ENCODE data around the gene TMEM232. TPM values are rescaled to one million over a fixed set of nuclear protein-coding genes. Genes with fewer than 3 reads are reported as not detected.
A peak's percentile ranks its signal among the peaks of the same experiment; 100 is the strongest.

Gene TMEM232
- total RNA-seq, 1 donor from 2014 or later, result not detected

- H3K27ac ChIP-seq, result no peak overlapping the region
- no peaks in the 10 kb centered on the region for H3K9me3 ChIP-seq
- no peaks in the 10 kb centered on the region for H3K27me3 ChIP-seq
- H3K4me1 ChIP-seq, result no peaks in the 10 kb centered on the region
- DNase-seq (ENCODE audit: low spot score in 2 of 2), result no peak
- no peak overlapping the region for H3K4me3 ChIP-seq
- TF ChIP-seq, protein P1, sequence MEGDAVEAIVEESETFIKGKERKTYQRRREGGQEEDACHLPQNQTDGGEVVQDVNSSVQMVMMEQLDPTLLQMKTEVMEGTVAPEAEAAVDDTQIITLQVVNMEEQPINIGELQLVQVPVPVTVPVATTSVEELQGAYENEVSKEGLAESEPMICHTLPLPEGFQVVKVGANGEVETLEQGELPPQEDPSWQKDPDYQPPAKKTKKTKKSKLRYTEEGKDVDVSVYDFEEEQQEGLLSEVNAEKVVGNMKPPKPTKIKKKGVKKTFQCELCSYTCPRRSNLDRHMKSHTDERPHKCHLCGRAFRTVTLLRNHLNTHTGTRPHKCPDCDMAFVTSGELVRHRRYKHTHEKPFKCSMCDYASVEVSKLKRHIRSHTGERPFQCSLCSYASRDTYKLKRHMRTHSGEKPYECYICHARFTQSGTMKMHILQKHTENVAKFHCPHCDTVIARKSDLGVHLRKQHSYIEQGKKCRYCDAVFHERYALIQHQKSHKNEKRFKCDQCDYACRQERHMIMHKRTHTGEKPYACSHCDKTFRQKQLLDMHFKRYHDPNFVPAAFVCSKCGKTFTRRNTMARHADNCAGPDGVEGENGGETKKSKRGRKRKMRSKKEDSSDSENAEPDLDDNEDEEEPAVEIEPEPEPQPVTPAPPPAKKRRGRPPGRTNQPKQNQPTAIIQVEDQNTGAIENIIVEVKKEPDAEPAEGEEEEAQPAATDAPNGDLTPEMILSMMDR (IDR thresholded peaks at IDR 0.05), result peak; percentile 28 to 64 (median 58)
- intact Hi-C loops (cut with DNase I), result loop anchor here (5.0 kb wide), 1 partner anchor 335 kb away; the partner anchor contains the start of gene WDR36
- H3K36me3 ChIP-seq, result peaks cover 26 to 41% of the 10 kb centered on the region in 2 donors
Observed at GRCh38 chr5:110757118-110757729, 30.8 kb upstream of the TMEM232 start.

DNA sequence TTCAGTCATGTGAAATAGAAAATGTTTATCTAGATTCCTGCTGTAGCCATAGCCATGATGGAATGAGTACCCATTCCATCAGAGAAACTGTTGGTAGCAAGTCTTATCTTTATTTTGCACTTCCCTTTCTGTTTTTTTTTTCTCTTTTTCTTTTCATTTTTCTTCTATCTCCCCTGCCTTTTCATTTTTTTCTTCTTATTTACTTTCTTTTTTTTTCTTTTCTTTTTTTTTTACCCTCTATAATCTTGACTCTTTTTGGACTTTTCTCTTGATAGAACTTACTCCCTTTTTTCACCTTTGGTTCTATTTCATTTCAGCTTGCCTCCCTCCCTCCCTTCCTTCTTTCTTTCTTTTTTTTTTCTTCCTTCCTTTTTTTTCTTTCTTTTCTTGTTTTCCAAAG is 27.7 kb upstream of the TMEM232 start:
- Histone ChIP-seq H3K9me3 (no peaks in the 10 kb centered on the region), H3K27ac (no peak overlapping the region), H3K4me1 (no peaks in the 10 kb centered on the region), H3K36me3 (peaks cover 14 to 27% of the 10 kb centered on the region in 2 donors), H3K27me3 (no peaks in the 10 kb centered on the region), H3K4me3 (no peak overlapping the region)
- TF ChIP-seq, protein P1 (IDR thresholded peaks at IDR 0.05), result no peak
- intact Hi-C loops (cut with DNase I), result no loop called here
- DNase-seq (ENCODE audit: low spot score in 2 of 2), result no peak

DNA sequence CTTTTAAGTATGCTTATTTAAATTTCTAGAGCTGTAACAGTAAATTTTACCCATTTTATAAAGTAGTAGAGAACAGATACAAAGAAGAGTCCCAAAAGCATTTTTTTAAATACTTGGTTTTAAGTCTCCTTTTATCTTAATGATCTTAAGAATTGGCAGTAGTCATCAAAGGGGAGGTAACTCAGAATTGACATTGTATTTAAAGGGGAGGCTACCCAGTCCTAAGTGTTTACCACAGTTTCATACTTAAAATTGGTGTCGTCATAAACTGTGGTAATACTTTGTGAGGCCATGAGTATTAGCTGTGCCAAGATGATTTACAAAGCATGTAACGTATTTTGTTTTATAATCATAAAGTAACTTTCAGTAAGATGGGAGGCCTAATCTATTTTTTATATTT is 27.1 kb upstream of the TMEM232 start:
- Histone ChIP-seq H3K27me3 (no peaks in the 10 kb centered on the region), H3K27ac (no peak overlapping the region), H3K4me1 (no peaks in the 10 kb centered on the region), H3K9me3 (no peaks in the 10 kb centered on the region), H3K4me3 (no peak overlapping the region), H3K36me3 (peaks cover 16 to 33% of the 10 kb centered on the region in 2 donors)
- TF ChIP-seq, protein P1 (IDR thresholded peaks at IDR 0.05), result no peak
- DNase-seq (ENCODE audit: low spot score in 2 of 2), result no peak
- intact Hi-C loops (cut with DNase I), result no loop called here

DNA sequence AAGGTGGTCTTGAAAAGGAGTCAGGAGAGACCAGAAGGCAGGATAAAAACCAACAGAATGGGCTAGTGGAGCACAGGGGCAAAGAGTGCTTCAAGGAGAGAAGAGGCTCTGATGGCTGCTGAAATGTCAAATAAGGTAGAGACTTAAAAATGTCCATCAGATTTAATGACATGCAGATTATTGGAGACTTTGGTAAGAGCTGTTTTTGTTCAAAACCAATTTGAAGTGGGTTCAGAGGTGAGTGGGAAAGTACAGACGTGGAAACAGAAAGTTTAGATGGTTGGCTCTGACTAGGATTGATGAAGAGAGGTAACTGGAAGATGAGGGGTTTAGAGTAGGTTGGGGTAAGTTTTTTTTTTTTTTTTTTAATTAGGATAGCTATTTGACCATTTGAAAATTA is 26.5 kb upstream of the TMEM232 start:
- Histone ChIP-seq H3K4me3 (no peak overlapping the region), H3K9me3 (no peaks in the 10 kb centered on the region), H3K27me3 (no peaks in the 10 kb centered on the region), H3K27ac (no peak overlapping the region), H3K36me3 (peaks cover 21 to 36% of the 10 kb centered on the region in 2 donors), H3K4me1 (no peaks in the 10 kb centered on the region)
- TF ChIP-seq, protein P1 (IDR thresholded peaks at IDR 0.05), result no peak
- intact Hi-C loops (cut with DNase I), result no loop called here
- no peak for DNase-seq (ENCODE audit: low spot score in 2 of 2)

GRCh38 chr5:110751902-110752762 is 25.7 kb upstream of the TMEM232 start:
- intact Hi-C loops (cut with DNase I), result no loop called here

More at GRCh38 chr5:110751902-110752762, 25.7 kb upstream of the TMEM232 start:
- Histone ChIP-seq H3K4me3 (no peak overlapping the region), H3K9me3 (no peaks in the 10 kb centered on the region), H3K4me1 (no peaks in the 10 kb centered on the region), H3K27me3 (no peaks in the 10 kb centered on the region), H3K27ac (no peak overlapping the region), H3K36me3 (peaks cover 23 to 36% of the 10 kb centered on the region in 2 donors)
- TF ChIP-seq, protein P1 (IDR thresholded peaks at IDR 0.05), result no peak
- DNase-seq (ENCODE audit: low spot score in 2 of 2), result no peak

All from ascending aorta (tissue), 2 donors.